Stimulated activated CD8-positive, alpha-beta memory T cell treated with anti-CD3 and anti-CD28 coated beads, Interleukin-7, amount 100 ng/mL, for 1 hour (primary cell): ENCODE measurements around the gene PHACTR1.
"Not testable (repeated sequence)": the region's sequence is repeated elsewhere in the genome, so short reads cannot be mapped to it uniquely, and the experiment has no call there.

ENCODE experiments used
- DNase-seq, 2 donors: peaks; one replicate each; pipeline ENCODE4 v3.0.0-alpha.2; 2020; ENCODE audit warnings: low read depth in 2 of 2

Gene PHACTR1

GRCh38 chr6:13103169-13103568 lies 386.6 kb downstream of the PHACTR1 start:
- DNase-seq: no peak

- no peak for DNase-seq
These were observed 388.6 kb downstream of the PHACTR1 start for GRCh38 chr6:13105139-13105538.

GRCh38 chr6:13112921-13113320 lies 396.4 kb downstream of the PHACTR1 start:
- DNase-seq: no peak

GRCh38 chr6:13113376-13113775 lies 396.8 kb downstream of the PHACTR1 start:
- DNase-seq: no peak

- DNase-seq: no peak
These were observed 397.5 kb downstream of the PHACTR1 start for GRCh38 chr6:13113981-13114593.

GRCh38 chr6:13116155-13116554 lies 399.6 kb downstream of the PHACTR1 start:
- DNase-seq: no peak

GRCh38 chr6:13117570-13117969 lies 401.0 kb downstream of the PHACTR1 start:
- DNase-seq: no peak

- DNase-seq: no peak
These were observed 403.0 kb downstream of the PHACTR1 start for GRCh38 chr6:13119549-13119948.

- DNase-seq: no peak
These were observed 404.2 kb downstream of the PHACTR1 start for GRCh38 chr6:13120483-13121482.

- no peak for DNase-seq
These were observed 407.6 kb downstream of the PHACTR1 start for GRCh38 chr6:13124131-13124530.

- no peak for DNase-seq
These were observed 409.3 kb downstream of the PHACTR1 start for GRCh38 chr6:13125841-13126240.

- no peak for DNase-seq
These were observed 415.5 kb downstream of the PHACTR1 start for GRCh38 chr6:13131935-13132661.

- DNase-seq: not testable (repeated sequence)
These were observed 417.3 kb downstream of the PHACTR1 start for GRCh38 chr6:13133894-13134293.

- no peak for DNase-seq
These were observed 418.6 kb downstream of the PHACTR1 start for GRCh38 chr6:13135152-13135551.

GRCh38 chr6:13139119-13139518 lies 422.6 kb downstream of the PHACTR1 start:
- no peak for DNase-seq

GRCh38 chr6:13140980-13141379 lies 424.4 kb downstream of the PHACTR1 start:
- no peak for DNase-seq

- no peak for DNase-seq
These were observed 424.8 kb downstream of the PHACTR1 start for GRCh38 chr6:13141387-13141786.

GRCh38 chr6:13142611-13143010 lies 426.0 kb downstream of the PHACTR1 start:
- DNase-seq: no peak

GRCh38 chr6:13146442-13146841 lies 429.9 kb downstream of the PHACTR1 start:
- DNase-seq: no peak

GRCh38 chr6:13147376-13147775 lies 430.8 kb downstream of the PHACTR1 start:
- DNase-seq: no peak

GRCh38 chr6:13147782-13148181 lies 431.2 kb downstream of the PHACTR1 start:
- DNase-seq: no peak

GRCh38 chr6:13152764-13153163 lies 436.2 kb downstream of the PHACTR1 start:
- no peak for DNase-seq
